Subcutaneous adipose tissue (tissue), 4 donors: ENCODE data around the gene IGF1R. TPM values are rescaled to one million over a fixed set of nuclear protein-coding genes. Genes with fewer than 3 reads are reported as not detected.

Experiments
- CTCF ChIP-seq: fragments of 450-650 bp; IDR thresholded peaks from one replicate; pipeline ENCODE4 v1.5.1; 2016; ENCODE audit warnings: low read depth, mild to moderate bottlenecking, control low read depth, antibody characterized with exemption, moderate library complexity
- total RNA-seq, 4 donors: library from RNA; depleted of rRNA; stranded (reverse); fragments of >200 nt; gene quantifications; one replicate each; pipeline ENCODE4 v1.1.0, GENCODE V29; 2016

Gene IGF1R
- total RNA-seq, 4 donors from 2014 or later = 27.4 to 53.7 (median 49.7) TPM

- TF ChIP-seq CTCF = no peak
These were observed 295.3 kb downstream of the IGF1R start for GRCh38 chr15:98943601-98944151.

- TF ChIP-seq CTCF = no peak
These were observed 298.2 kb downstream of the IGF1R start for GRCh38 chr15:98946301-98947255.

- TF ChIP-seq CTCF = no peak
These were observed 300.1 kb downstream of the IGF1R start for GRCh38 chr15:98948456-98948855.

GRCh38 chr15:98948941-98949340 is 300.6 kb downstream of the IGF1R start:
- TF ChIP-seq CTCF = no peak

- no peak for TF ChIP-seq CTCF
These were observed 301.3 kb downstream of the IGF1R start for GRCh38 chr15:98949624-98950023.

- TF ChIP-seq CTCF = no peak
These were observed 301.9 kb downstream of the IGF1R start for GRCh38 chr15:98950248-98950647.

GRCh38 chr15:98951004-98951403 is 302.7 kb downstream of the IGF1R start:
- TF ChIP-seq CTCF = no peak
